OCI-LY3 (cell line): ENCODE results near the gene CDHR2.

ENCODE experiments used
- EZH2phosphoT487 ChIP-seq: fragments of 200-600 bp; shearing (Covaris generic); IDR thresholded peaks from 2 replicates; pipeline ENCODE4 v1.6.1; 2018; ENCODE audit warnings: antibody characterized with exemption, mixed run types, low read depth
- TF ChIP-seq, protein P1 (sequence below): fragments of 200-600, 300-600 bp; sonication (generic); IDR thresholded peaks from 2 replicates; pipeline ENCODE4 v1.5.1; 2014; ENCODE audit warnings: antibody characterized with exemption, low read length, low read depth

GRCh38 chr5:176513788-176514187, 35.4 kb upstream of the CDHR2 start:
- TF ChIP-seq, protein P1, sequence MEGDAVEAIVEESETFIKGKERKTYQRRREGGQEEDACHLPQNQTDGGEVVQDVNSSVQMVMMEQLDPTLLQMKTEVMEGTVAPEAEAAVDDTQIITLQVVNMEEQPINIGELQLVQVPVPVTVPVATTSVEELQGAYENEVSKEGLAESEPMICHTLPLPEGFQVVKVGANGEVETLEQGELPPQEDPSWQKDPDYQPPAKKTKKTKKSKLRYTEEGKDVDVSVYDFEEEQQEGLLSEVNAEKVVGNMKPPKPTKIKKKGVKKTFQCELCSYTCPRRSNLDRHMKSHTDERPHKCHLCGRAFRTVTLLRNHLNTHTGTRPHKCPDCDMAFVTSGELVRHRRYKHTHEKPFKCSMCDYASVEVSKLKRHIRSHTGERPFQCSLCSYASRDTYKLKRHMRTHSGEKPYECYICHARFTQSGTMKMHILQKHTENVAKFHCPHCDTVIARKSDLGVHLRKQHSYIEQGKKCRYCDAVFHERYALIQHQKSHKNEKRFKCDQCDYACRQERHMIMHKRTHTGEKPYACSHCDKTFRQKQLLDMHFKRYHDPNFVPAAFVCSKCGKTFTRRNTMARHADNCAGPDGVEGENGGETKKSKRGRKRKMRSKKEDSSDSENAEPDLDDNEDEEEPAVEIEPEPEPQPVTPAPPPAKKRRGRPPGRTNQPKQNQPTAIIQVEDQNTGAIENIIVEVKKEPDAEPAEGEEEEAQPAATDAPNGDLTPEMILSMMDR: no peak
- TF ChIP-seq EZH2phosphoT487: no peak
